Aorta (tissue), 5 donors: ENCODE measurements around the gene MPHOSPH10. TPM values are rescaled to one million over a fixed set of nuclear protein-coding genes. Genes with fewer than 3 reads are reported as not detected.
"Not testable (repeated sequence)": the region's sequence is repeated elsewhere in the genome, so short reads cannot be mapped to it uniquely, and the experiment has no call there.

ENCODE experiments used
- ATAC-seq: fragments of 200-7000 bp; cut with Tn5 transposase; one replicate; pipeline ENCODE4 v1.9.1; 2022; ENCODE audit warnings: moderate library complexity; ENCODE audit not compliant: low FRiP score
- DNase-seq, 2 donors: peaks; one replicate each; pipeline ENCODE4 v3.0.0-alpha.2; 2020
- H3K27ac ChIP-seq, 2 donors: one replicate each; pipeline ENCODE4 v1.5.1; 2013; ENCODE audit warnings: low read length in 2 of 2, mild to moderate bottlenecking in 2 of 2, moderate library complexity in 2 of 2, control low read depth in 1 of 2, inconsistent platforms in 1 of 2, low read depth in 1 of 2
- H3K27me3 ChIP-seq, 2 donors: one replicate each; pipeline ENCODE4 v1.6.1; 2013; ENCODE audit warnings: control low read depth in 1 of 2, low read length in 1 of 2, mild to moderate bottlenecking in 1 of 2, moderate library complexity in 1 of 2; ENCODE audit not compliant: insufficient read depth in 2 of 2, control insufficient read depth in 1 of 2
- H3K36me3 ChIP-seq, 2 donors: one replicate each; pipeline ENCODE4 v1.6.1; 2013; ENCODE audit warnings: control low read depth in 1 of 2, low read length in 1 of 2, mild to moderate bottlenecking in 1 of 2; ENCODE audit not compliant: insufficient read depth in 2 of 2, control insufficient read depth in 1 of 2
- H3K4me1 ChIP-seq, 2 donors: one replicate each; pipeline ENCODE4 v1.6.1; 2013; ENCODE audit warnings: low read length in 2 of 2, control low read depth in 1 of 2, mild to moderate bottlenecking in 1 of 2, moderate library complexity in 1 of 2; ENCODE audit not compliant: insufficient read depth in 2 of 2, control insufficient read depth in 1 of 2
- H3K4me3 ChIP-seq, 2 donors: one replicate each; pipeline ENCODE4 v1.5.1; 2013; ENCODE audit warnings: low read length in 2 of 2, control low read depth in 1 of 2, mild to moderate bottlenecking in 1 of 2
- H3K9me3 ChIP-seq: one replicate; pipeline ENCODE4 v1.6.1; 2013; ENCODE audit warnings: mild to moderate bottlenecking, low read length; ENCODE audit not compliant: control insufficient read depth
- WGBS, 2 donors: extraction: QIAGEN DNeasy Blood & Tissue Kit; methylation state at CpG; one replicate each; pipeline ENCODE4 v1.1.7; 2013; 5-methylcytosine and 5-hydroxymethylcytosine counted together
- intact Hi-C, 2 donors: fragments of 100-400 bp; cut with DNase I; formaldehyde crosslinking; loops; one replicate each; pipeline versions ENCODE4 v1.14.2 to v1.15.0; 2022
- long read RNA-seq, 2 donors: library from polyadenylated mRNA; unstranded; transcript quantifications; one replicate each; pipeline ENCODE4 v2.0.0, GENCODE V29; 2020 to 2021
- polyA plus RNA-seq, 2 donors: library from polyadenylated mRNA; stranded (reverse); fragments of 200-250 nt; gene quantifications; one replicate each; pipeline ENCODE4 v1.2.3, GENCODE V29; 2013
- total RNA-seq, 2 donors: library from RNA; stranded (reverse); fragmentation: NEBNext Ultra II Directional; extraction: Animal tissue kit (Norgen Biotek cat#: 25700); gene quantifications; one replicate each; pipeline ENCODE4 v1.2.1, GENCODE V29; 2021
- donor health status: healthy with polysubstance abuse.
- donor health status: Bipolar disorder and iron deficiency.
- donor health status: DM: no; HTN: no; CAD: no.
- donor health status: DM: no; HTN: no; CAD: no.
- donor health status: DM: yes; HTN: yes; CAD: no.

Gene MPHOSPH10
- total RNA-seq (10 to 100 TPM; 28.9 to 29.7 TPM), polyA plus RNA-seq (10 to 100 TPM; 19.8 to 22.4 TPM)
- long read RNA-seq, donor 1, transcript MPHOSPH10-201 (11 exons, 2,484 nt), result major isoform, 16 of 63 reads
- long read RNA-seq, donor 1, transcript MPHOSPH10-205 (5 exons, 2,068 nt), result minor isoform, 5 of 63 reads
- long read RNA-seq, donor 1, partial matches to known transcripts, result 39 of 63 reads
- long read RNA-seq, donor 1, other reads (novel, unspliced or antisense), result 3 of 63 reads
- long read RNA-seq, donor 2, transcript MPHOSPH10-201 (11 exons, 2,484 nt), result major isoform, 5 of 15 reads
- long read RNA-seq, donor 2, partial matches to known transcripts, result 7 of 15 reads
- long read RNA-seq, donor 2, other reads (novel, unspliced or antisense), result 1 of 15 reads

DNA sequence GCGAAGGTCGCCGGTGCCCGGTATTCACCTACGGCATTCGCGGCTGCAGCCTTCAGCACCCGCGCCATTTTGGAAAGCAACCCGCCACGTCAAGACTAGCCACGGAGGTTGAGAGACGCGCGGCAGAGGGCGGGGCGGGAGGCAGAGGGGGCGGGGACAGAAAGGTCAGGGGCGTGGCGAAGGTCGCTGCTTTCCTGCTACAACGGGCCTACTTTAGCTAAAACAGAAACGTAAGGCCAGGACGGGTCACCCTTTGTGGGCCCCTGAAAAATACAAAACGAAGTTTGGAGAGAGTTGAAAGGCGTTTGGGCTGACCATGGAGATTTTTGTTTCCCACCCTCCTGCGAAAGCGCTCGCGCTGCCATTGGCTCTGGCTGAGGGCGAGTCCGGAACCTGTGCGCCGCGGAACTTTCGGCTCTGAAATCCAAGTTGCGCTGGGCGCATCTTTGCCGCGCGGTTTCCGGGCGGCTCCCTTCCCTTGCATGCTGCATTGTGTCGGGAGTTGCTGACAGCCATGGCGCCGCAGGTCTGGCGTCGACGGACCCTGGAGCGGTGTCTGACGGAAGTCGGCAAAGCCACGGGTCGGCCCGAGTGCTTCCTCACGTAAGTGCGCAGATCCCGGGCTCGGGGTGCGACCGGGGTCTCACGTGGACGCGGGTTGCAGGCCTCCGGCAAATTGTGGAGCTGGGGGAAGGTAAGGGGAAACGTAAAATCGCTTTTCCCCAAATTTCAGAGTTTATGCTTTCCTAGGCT is at the start of gene MPHOSPH10, which contains the start of gene MCEE:
Gene MPHOSPH10, plus strand, starts transcription at position 483 of the 753 bp plus-strand sequence. Its CDS starts 32 bp downstream, at position 515.
Gene MCEE, minus strand, starts transcription at position 78 of the 753 bp plus-strand sequence. Its CDS starts 10 bp downstream, at position 68.
- Histone ChIP-seq H3K36me3 (peaks cover 4 to 6% of the 10 kb centered on the region in 2 donors), H3K27ac (peak within 1 kb of the TSS; percentile 2 to 68), H3K4me1 (peaks cover 0 to 6% of the 10 kb centered on the region in 2 donors), H3K9me3 (no peaks in the 10 kb centered on the region), H3K4me3 (peak within 1 kb of the TSS; percentile 65 to 95), H3K27me3 (no peaks in the 10 kb centered on the region)
- intact Hi-C loops, result loop anchor here in 1 of 2 donors (2.0 kb wide), 1 partner anchor 96 kb away; the partner anchor contains the start of gene PAIP2B
- ATAC-seq (peak; percentile 99), DNase-seq (peak; percentile 95 to 96)
- 0% methylated on average over 67 of the region's 67 CpGs for WGBS, 2 donors

- H3K27ac ChIP-seq, result no peak overlapping the region
- H3K36me3 ChIP-seq, result peaks cover 0 to 4% of the 10 kb centered on the region in 2 donors
- ATAC-seq, result no peak
- no peak for DNase-seq
- H3K4me3 ChIP-seq, result no peak overlapping the region
- no peaks in the 10 kb centered on the region for H3K27me3 ChIP-seq
- intact Hi-C loops, result no loop called here
- 80 to 84% methylated on average over 5 of the region's 5 CpGs for WGBS, 2 donors
- H3K9me3 ChIP-seq, result no peaks in the 10 kb centered on the region
- H3K4me1 ChIP-seq, result no peaks in the 10 kb centered on the region
Measured at GRCh38 chr2:71082402-71083252, 47.8 kb upstream of the MPHOSPH10 start.

DNA sequence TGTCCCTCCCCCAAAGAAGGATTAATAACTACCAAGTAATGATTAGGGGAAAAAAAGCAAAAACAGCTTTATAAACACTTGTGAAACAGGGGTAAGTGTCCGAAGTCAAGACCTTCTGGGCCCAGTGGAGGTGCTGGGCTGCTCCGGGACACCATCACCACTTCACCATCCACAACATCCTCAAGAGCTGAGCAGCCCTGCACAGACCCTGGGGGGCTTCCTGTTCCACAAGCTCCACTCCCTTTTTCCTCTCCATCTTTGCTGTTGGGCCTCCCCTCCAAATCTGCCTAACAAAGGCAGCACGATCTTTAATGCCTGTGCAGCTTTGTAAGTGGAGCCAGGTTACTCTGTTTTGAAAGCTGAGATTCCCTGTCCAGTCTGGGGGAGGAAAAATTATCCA is 47.1 kb upstream of the MPHOSPH10 start:
- H3K27ac ChIP-seq, H3K4me3 ChIP-seq, ATAC-seq, H3K9me3 ChIP-seq, DNase-seq, intact Hi-C loops, H3K36me3 ChIP-seq, H3K4me1 ChIP-seq, H3K27me3 ChIP-seq: not testable (repeated sequence)
- no CpG with 5 or more reads among the region's 3 CpGs for WGBS, 2 donors

GRCh38 chr2:71083752-71084312 is 46.6 kb upstream of the MPHOSPH10 start:
- not testable (repeated sequence) for ATAC-seq, H3K27ac ChIP-seq

GRCh38 chr2:71085325-71086003 is 45.0 kb upstream of the MPHOSPH10 start:
- H3K9me3 ChIP-seq, H3K27ac ChIP-seq, DNase-seq, H3K27me3 ChIP-seq, H3K4me1 ChIP-seq, intact Hi-C loops, H3K36me3 ChIP-seq, ATAC-seq, H3K4me3 ChIP-seq: not testable (repeated sequence)
- WGBS, 2 donors, result 55 to 60% methylated on average over 9 of the region's 9 CpGs

More at GRCh38 chr2:71083752-71084312, 46.6 kb upstream of the MPHOSPH10 start:
- DNase-seq, H3K4me3 ChIP-seq, H3K36me3 ChIP-seq, H3K4me1 ChIP-seq, H3K9me3 ChIP-seq, intact Hi-C loops, H3K27me3 ChIP-seq: not testable (repeated sequence)
- 69 to 70% methylated on average over 10 of the region's 13 CpGs for WGBS, 2 donors

- DNase-seq, ATAC-seq, H3K9me3 ChIP-seq, H3K4me3 ChIP-seq, H3K4me1 ChIP-seq, intact Hi-C loops, H3K27ac ChIP-seq, H3K27me3 ChIP-seq, H3K36me3 ChIP-seq: not testable (repeated sequence)
- 84 to 88% methylated on average over 14 of the region's 14 CpGs for WGBS, 2 donors
Measured at GRCh38 chr2:71089475-71089874, 41.0 kb upstream of the MPHOSPH10 start.

DNA sequence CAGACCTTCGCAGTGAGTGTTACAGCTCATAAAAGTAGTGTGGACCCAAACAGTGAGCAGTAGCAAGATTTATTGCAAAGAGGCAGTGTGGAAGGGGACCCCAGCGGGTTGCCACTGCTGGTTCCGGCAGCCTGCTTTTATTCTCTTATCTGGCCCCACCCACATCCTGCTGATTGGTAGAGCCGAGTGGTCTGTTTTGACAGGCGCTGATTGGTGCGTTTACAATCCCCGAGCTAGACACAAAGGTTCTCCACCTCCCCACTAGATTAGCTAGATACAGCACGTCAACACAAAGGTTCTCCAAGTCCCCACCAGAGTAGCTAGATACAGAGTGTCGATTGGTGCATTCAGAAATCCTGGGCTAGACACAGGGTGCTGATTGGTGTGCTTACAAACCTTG is 38.6 kb upstream of the MPHOSPH10 start:
- H3K36me3 ChIP-seq, H3K27me3 ChIP-seq, H3K27ac ChIP-seq, DNase-seq, intact Hi-C loops, ATAC-seq, H3K4me3 ChIP-seq, H3K4me1 ChIP-seq, H3K9me3 ChIP-seq: not testable (repeated sequence)
- WGBS, 2 donors, result 79 to 84% methylated on average over 9 of the region's 9 CpGs
